Stimulated activated CD4-positive, alpha-beta T cell treated with anti-CD3 and anti-CD28 coated beads, Interleukin-4, amount 100 ng/mL, for 24 hours (primary cell): ENCODE results near the gene C3orf85.
"Not testable (repeated sequence)": the region's sequence is repeated elsewhere in the genome, so short reads cannot be mapped to it uniquely, and the experiment has no call there.

Experiments
- DNase-seq: peaks from one replicate; pipeline ENCODE4 v3.0.0-alpha.2; 2020

Gene C3orf85, protein sequence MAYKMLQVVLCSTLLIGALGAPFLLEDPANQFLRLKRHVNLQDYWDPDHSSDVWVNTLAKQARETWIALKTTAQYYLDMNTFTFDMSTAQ

DNA sequence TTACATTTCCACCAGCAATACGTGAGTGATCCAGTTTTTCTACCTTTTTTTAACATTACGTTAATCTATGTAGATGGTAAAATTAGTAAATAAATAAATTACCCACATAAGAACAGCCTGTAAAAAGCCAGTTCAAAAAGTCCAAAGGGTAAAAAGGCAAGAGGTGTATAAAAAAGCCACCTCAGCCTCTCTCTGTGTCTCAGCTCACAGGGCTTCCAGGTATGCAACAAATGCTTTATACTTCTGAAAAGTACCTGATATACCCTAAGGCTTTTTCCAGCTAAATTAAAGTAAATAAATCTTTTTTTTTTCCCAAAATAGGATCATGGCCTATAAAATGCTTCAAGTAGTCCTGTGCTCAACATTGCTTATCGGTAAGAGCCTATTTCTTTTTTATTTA, at the start of gene C3orf85:
Gene C3orf85, plus strand, starts transcription at position 197 of the 400 bp plus-strand sequence. Its CDS starts 129 bp downstream, at position 326.
- no peak for DNase-seq

GRCh38 chr3:109089265-109089664, 47.3 kb upstream of the C3orf85 start:
- DNase-seq, result no peak

DNA sequence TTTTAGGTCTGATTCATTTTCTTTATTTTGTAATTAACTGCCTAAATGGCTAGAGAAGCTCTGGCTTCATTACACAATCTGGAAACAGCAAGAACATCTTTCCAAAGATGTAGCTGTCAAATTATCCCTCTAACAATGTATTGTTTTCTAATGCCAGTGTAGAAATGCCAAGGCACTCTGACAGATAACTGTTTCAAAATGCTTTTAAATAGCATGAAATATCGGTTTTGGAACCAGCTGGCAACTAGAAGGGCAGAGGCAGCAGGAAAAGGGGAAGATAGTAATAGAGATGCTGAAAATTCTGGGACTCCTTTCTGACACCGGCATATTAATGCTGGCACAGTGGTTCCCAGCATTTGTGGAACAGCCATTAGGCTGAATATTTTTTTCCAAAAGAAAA, 44.7 kb upstream of the C3orf85 start:
- DNase-seq, result no peak

DNA sequence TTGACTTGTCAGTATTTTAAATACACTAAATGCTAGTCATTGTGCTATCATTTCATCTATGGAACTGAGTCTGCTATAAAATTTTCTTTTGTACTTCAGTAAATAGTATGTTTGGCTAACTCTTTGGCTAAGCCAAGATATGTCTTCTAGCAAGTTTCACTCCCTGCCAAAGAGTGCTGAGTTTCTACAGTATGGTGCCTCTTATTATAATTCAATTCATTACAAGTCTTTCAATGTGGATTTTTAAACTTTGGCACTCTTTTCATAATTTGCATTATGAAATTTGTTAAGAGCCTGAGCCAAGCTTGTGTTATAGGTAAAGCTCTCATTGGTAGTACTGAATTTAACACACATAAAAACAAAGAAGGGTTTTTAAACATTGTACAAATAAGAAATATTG, 43.0 kb upstream of the C3orf85 start:
- no peak for DNase-seq

DNA sequence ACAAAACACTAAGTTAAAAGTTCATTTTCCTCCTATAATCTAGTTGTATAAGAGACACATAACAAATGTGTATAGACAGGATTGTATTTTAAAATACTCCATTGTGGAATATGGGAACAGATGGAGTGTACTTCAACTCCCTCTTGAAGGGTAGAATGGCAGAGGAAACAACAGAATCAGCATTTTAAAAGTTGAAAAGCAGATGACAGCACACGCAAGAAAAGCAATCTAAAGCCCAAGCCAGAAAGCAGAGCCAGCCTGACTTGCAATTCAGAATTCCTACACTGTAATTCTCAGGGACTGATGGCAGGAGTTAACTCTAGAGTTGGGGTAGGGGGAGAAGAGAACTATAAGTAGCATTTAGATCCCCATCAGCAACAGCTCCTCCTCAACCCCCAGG, 41.4 kb upstream of the C3orf85 start:
- no peak for DNase-seq

- no peak for DNase-seq
These were observed 38.4 kb upstream of the C3orf85 start for GRCh38 chr3:109098079-109098644.

- no peak for DNase-seq
These were observed 26.9 kb upstream of the C3orf85 start for GRCh38 chr3:109109574-109109973.

GRCh38 chr3:109112946-109113760, 23.4 kb upstream of the C3orf85 start:
- no peak for DNase-seq

- DNase-seq, result no peak
These were observed 21.8 kb upstream of the C3orf85 start for GRCh38 chr3:109114746-109115145.

GRCh38 chr3:109115451-109115850, 21.1 kb upstream of the C3orf85 start:
- no peak for DNase-seq

- no peak for DNase-seq
These were observed 20.5 kb upstream of the C3orf85 start for GRCh38 chr3:109116031-109116430.

- DNase-seq, result no peak
These were observed 18.6 kb upstream of the C3orf85 start, which contains the start of gene MORC1 for GRCh38 chr3:109117939-109118338. MORC1 (minus strand) TSS chr3:109118134; CDS start chr3:109118059, 75 bp downstream.

DNA sequence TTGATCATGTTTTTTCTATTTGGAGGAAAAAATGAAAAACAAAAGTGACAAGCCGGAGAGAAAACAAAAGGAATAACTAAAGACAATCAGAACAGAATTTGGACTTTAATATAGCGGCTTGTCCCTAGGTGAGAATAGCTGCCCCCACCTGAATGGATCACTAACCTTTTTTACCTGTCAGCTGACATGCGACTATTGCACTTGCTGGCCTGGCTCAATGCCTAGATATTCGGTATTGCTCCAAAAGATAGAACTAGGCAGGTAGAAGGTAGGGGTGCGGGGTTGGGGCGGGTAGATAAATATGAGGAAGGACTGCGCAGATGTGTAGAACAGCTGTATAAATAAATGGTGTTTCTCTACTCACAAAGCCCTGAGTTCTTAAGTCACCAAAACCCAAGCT, 17.9 kb upstream of the C3orf85 start:
- DNase-seq, result no peak

GRCh38 chr3:109122690-109123089, 13.8 kb upstream of the C3orf85 start:
- DNase-seq, result no peak

GRCh38 chr3:109125902-109126301, 10.6 kb upstream of the C3orf85 start:
- no peak for DNase-seq

DNA sequence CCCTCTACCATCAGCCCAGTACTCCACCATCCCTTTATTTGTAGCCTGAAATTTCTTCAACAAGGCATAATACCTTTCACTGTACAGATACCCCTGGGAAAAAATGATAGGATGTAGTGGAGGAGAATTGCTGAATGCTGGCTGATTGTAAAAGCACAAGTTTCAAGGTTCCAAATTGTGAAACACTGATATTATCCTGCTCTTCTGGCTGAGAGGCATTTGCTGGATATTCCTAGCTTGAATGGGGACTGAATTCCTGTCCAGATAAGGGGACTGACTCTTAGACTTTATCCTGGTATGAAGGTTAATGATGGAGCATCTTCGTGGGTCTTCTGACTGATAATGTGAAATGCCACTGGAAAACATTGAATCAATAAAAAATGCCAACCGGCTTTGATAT, 9.0 kb upstream of the C3orf85 start:
- no peak for DNase-seq

- no peak for DNase-seq
These were observed 5.2 kb upstream of the C3orf85 start for GRCh38 chr3:109131276-109131675.

DNA sequence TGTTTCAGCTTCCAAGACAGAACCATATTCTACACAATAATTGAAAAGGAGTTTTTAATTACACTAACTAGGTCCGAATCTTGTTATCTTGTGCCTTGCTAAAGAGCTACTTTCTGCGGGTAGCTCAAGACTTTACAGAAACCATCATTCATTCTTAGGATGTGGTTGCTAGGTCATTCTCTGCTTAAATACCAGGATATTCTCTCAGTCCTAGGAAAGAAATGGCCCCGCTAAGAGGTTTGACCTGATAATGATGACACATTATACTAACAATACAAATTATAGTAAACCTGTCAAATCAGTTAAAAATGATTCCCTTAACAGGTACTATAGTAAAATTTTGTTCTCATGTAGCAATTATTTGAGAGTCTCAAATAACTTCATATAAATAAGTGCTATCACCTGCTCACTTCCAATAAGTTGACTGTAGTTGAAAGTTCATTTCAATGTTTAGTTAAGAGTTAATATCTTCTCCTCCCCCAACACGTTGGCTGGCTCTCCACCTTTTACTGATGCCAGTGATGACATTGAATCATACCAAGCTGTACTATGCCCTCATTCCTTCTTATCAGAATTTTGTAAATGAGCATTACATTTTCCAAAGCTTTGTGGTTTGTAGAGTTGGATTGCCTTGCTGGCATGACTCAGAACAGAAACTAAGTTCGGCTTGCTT, 3.6 kb upstream of the C3orf85 start:
- no peak for DNase-seq

GRCh38 chr3:109133474-109133816, 3.1 kb upstream of the C3orf85 start:
- DNase-seq, result not testable (repeated sequence)

- DNase-seq, result no peak
These were observed 1.2 kb downstream of the C3orf85 start for GRCh38 chr3:109137761-109138160.

DNA sequence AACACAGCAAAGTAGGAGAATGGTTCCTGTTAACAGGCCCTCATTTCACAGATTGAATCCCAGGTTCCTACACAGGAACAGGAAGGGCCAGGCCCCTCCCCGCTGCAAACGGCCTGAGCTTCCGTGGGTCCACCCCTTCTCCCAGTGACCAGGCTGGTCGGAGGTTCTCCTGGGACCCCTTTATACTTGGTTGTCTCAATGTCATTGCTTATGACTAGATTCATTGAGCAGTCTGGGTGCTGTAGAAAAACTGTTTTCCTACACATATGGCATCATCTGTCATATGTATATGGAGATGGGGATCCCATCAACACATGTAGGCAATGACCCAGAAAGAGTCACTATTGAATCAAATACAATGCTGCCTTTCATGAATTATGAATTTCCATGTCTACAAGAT, 3.8 kb downstream of the C3orf85 start:
- DNase-seq, result no peak

DNA sequence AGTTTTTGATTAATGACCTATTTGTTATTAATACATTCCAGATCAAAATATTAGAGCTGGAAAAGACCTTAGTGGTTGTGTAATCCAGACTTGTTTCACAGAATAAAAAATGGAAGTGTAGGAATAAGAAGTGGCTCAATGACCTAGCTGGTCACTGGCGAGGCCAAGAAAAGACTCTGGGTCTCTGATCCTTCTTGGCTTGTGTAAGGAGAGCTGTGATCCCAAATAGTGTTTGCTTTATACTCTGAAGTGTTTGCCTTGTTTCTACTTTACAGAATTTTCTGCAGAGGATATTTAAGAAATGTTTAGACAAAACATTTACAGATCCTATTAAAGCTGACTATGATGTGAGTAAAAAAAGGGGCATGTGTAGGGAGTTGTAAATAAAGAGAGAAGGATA, 7.1 kb downstream of the C3orf85 start:
- DNase-seq, result no peak

DNA sequence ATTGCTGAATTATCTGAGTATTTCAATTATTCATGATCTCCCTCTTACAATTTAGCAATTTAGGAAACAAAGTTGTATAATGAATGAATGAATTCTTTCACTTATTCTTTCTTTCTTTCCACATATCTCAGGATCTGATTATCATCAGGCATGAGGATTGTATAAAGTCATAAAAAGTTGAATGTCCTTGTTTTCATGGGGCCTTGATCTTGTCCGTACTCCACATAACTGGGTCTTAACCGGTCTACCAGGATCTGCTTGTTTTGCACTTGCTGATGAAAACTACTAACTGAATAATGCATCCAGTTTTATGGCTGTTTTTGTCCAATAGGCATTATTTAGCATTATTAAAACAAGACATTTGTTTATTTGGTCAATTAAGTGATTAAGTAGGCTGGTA, 12.6 kb downstream of the C3orf85 start:
- DNase-seq, result no peak

- no peak for DNase-seq
These were observed 15.8 kb downstream of the C3orf85 start for GRCh38 chr3:109152320-109152719.
